HepG2 (cell line): ENCODE data around the gene CADM1. TPM values are rescaled to one million over a fixed set of nuclear protein-coding genes. Genes with fewer than 3 reads are reported as not detected.

Experiments
- ATAC-seq: fragments of 200-7000 bp; cut with Tn5 transposase; 3 replicates; pipeline ENCODE4 v1.9.1; 2020; ENCODE audit warnings: mild to moderate bottlenecking, moderate library complexity
- BruUV-seq: library from RNA; stranded (reverse); fragments of 400-500 nt; replicated peaks from 2 replicates; lab custom pipeline; 2021; lab: Mats Ljungman, UMichigan
- CTCF ChIA-PET: fragments of 300-600 bp; formaldehyde crosslinking; extraction: SDS; loops from one replicate; lab custom pipeline; 2021; ENCODE audit warnings: low total read pairs, inconsistent platforms, low intra/inter-chr PET ratio; lab: Yijun Ruan, JAX
- POLR2A ChIA-PET: fragments of 350-600 bp; sonication (Branson Sonifier 250); formaldehyde crosslinking; loops from one replicate; lab custom pipeline; 2020; ENCODE audit warnings: antibody characterized with exemption, inconsistent platforms; lab: Yijun Ruan, JAX
- DNase-seq: peaks from one replicate; pipeline ENCODE4 v3.0.0-alpha.2; 2015; ENCODE audit warnings: low spot score
- FAIRE-seq: peaks from 3 replicates; lab custom pipeline; 2011; peaks lifted over from hg19 to GRCh38; lab: Jason Lieb, UNC
- H2AFZ ChIP-seq: one replicate; pipeline ENCODE4 v1.6.1; 2011; ENCODE audit warnings: low read length, inconsistent platforms
- H3K27ac ChIP-seq: fragments of 300-600 bp; 3 replicates; pipeline ENCODE4 v1.8.0; 2011; ENCODE audit warnings: mixed run types, mild to moderate bottlenecking, mixed read lengths, low read length, inconsistent platforms; ENCODE audit not compliant: insufficient read depth; ENCODE audit errors: extremely low read length
- H3K27me3 ChIP-seq, 2 experiments: fragments of 200-600 bp in 1 of 2; 2 replicates in 1 of 2; 3 replicates in 1 of 2; pipeline versions ENCODE4 v1.6.0 to v1.8.0; 2011; ENCODE audit warnings: low read length in 2 of 2, mild to moderate bottlenecking in 2 of 2, moderate library complexity in 2 of 2, inconsistent platforms in 1 of 2; ENCODE audit not compliant: insufficient read depth in 2 of 2, control insufficient read depth in 1 of 2
- H3K36me3 ChIP-seq, 2 experiments: fragments of 200-600 bp in 1 of 2; replicated peaks in 1 of 2; 2 replicates in 1 of 2; 3 replicates in 1 of 2; pipeline versions ENCODE4 v1.5.1 to v1.8.0; 2011; ENCODE audit warnings: low read length in 2 of 2, inconsistent platforms in 1 of 2; ENCODE audit not compliant: insufficient read depth in 2 of 2, control insufficient read depth in 1 of 2
- H3K4me1 ChIP-seq: 2 replicates; pipeline ENCODE4 v1.5.1; 2012; ENCODE audit warnings: low read length, inconsistent platforms; ENCODE audit not compliant: insufficient read depth
- H3K4me2 ChIP-seq: 2 replicates; pipeline ENCODE4 v1.6.0; 2011; ENCODE audit warnings: low read depth, low read length, inconsistent platforms
- H3K4me3 ChIP-seq, 3 experiments: fragments of 200-600 bp in 1 of 3; sonication (generic), shearing (Covaris generic) in 1 of 3; replicated peaks in 1 of 3; 2 replicates each; pipeline ENCODE4 v1.5.1; 2011 to 2016; ENCODE audit warnings: low read length in 3 of 3, inconsistent platforms in 2 of 3, low read depth in 2 of 3, mild to moderate bottlenecking in 2 of 3, control low read depth in 1 of 3, mixed read lengths in 1 of 3; ENCODE audit not compliant: insufficient read depth in 1 of 3
- H3K79me2 ChIP-seq: one replicate; pipeline ENCODE4 v1.6.1; 2011; ENCODE audit warnings: low read length, inconsistent platforms; ENCODE audit not compliant: insufficient read depth
- H3K9ac ChIP-seq: 2 replicates; pipeline ENCODE4 v1.6.0; 2011; ENCODE audit warnings: mild to moderate bottlenecking, low read depth, low read length, inconsistent platforms; ENCODE audit not compliant: insufficient read depth
- H3K9me3 ChIP-seq: 2 replicates; pipeline ENCODE4 v1.5.1; 2012; ENCODE audit warnings: mild to moderate bottlenecking, low read length
- H4K20me1 ChIP-seq: 2 replicates; pipeline ENCODE4 v1.6.0; 2011; ENCODE audit warnings: inconsistent platforms, mild to moderate bottlenecking, low read length, moderate library complexity; ENCODE audit not compliant: insufficient read depth
- FLYWCH1 ChIP-seq: sonication (generic); formaldehyde crosslinking; IDR thresholded peaks from 2 replicates; pipeline ENCODE4 v1.8.1; 2023; ENCODE audit warnings: mild to moderate bottlenecking, missing genetic modification reagents
- HDAC2 ChIP-seq: sonication (generic); formaldehyde crosslinking; IDR thresholded peaks from 2 replicates; pipeline ENCODE4 v1.4.0; 2020; ENCODE audit warnings: missing genetic modification reagents
- HIVEP1 ChIP-seq: sonication (generic); formaldehyde crosslinking; IDR thresholded peaks from 2 replicates; pipeline ENCODE4 v1.4.0; 2020; ENCODE audit warnings: mild to moderate bottlenecking, missing genetic modification reagents
- HMG20A ChIP-seq: IDR thresholded peaks from 2 replicates; pipeline ENCODE4 v1.6.1; 2016; ENCODE audit warnings: borderline replicate concordance
- HNRNPK ChIP-seq: fragments of 200-400 bp; formaldehyde crosslinking; IDR thresholded peaks from 2 replicates; pipeline ENCODE4 v1.6.1; 2018; ENCODE audit warnings: low read length, low read depth, moderate library complexity, mild to moderate bottlenecking; ENCODE audit not compliant: poor library complexity, severe bottlenecking
- KDM4B ChIP-seq: sonication (generic); formaldehyde crosslinking; IDR thresholded peaks from 2 replicates; pipeline ENCODE4 v1.4.0; 2020; ENCODE audit warnings: missing genetic modification reagents
- RBM22 ChIP-seq: fragments of 200-400 bp; formaldehyde crosslinking; optimal IDR thresholded peaks from 2 replicates; pipeline ENCODE3; 2017; ENCODE audit warnings: mild to moderate bottlenecking, low read length, moderate library complexity
- RFXANK ChIP-seq: IDR thresholded peaks from 2 replicates; pipeline ENCODE4 v1.6.1; 2016
- SMAD3 ChIP-seq: sonication (generic); formaldehyde crosslinking; IDR thresholded peaks from 2 replicates; pipeline ENCODE4 v1.4.0; 2020; ENCODE audit warnings: missing genetic modification reagents
- SRSF1 ChIP-seq: fragments of 200-400 bp; formaldehyde crosslinking; optimal IDR thresholded peaks from 2 replicates; pipeline ENCODE3; 2017; ENCODE audit warnings: mild to moderate bottlenecking, low read depth, low read length, moderate library complexity
- ZNF225 ChIP-seq: sonication (generic); formaldehyde crosslinking; IDR thresholded peaks from 2 replicates; pipeline ENCODE4 v1.4.0; 2020; ENCODE audit warnings: mild to moderate bottlenecking, missing genetic modification reagents
- ZNF557 ChIP-seq: sonication (generic); formaldehyde crosslinking; IDR thresholded peaks from 2 replicates; pipeline ENCODE4 v1.4.0; 2020; ENCODE audit warnings: missing genetic modification reagents
- ZNF629 ChIP-seq: sonication (generic); formaldehyde crosslinking; conservative IDR thresholded peaks from 2 replicates; pipeline ENCODE4 v1.5.0; 2020; ENCODE audit warnings: missing genetic modification reagents
- ZNF652 ChIP-seq: IDR thresholded peaks from 2 replicates; pipeline ENCODE4 v1.6.1; 2016; ENCODE audit warnings: low read depth, borderline replicate concordance
- ZNF724P ChIP-seq: sonication (generic); formaldehyde crosslinking; IDR thresholded peaks from 2 replicates; pipeline ENCODE4 v1.8.0; 2022; ENCODE audit warnings: missing genetic modification reagents, borderline replicate concordance
- in situ Hi-C: cut with HindIII; loops from 2 replicates; pipeline ENCODE4 v1.10.0; 2017; ENCODE audit warnings: low pct_unique_long_range_greater_than_20kb; ENCODE audit not compliant: extremely low pct_ligation_motif_present
- intact Hi-C: fragments of 100-400 bp; cut with micrococcal nuclease; formaldehyde crosslinking; loops from one replicate; pipeline ENCODE4 v1.10.0; 2022; ENCODE audit not compliant: unreplicated experiment
- polyA plus RNA-seq, 8 experiments: library from polyadenylated mRNA; depleted of rRNA in 3 of 8; stranded (reverse) in 7 of 8; unstranded in 1 of 8; fragments of >200 nt; fragmentation: Illumina TruSeq in 4 of 8; extraction: Trizol in 4 of 8; gene quantifications; 2 replicates each; pipeline versions ENCODE4 v1.2.1 to v1.2.3, GENCODE V29; 2011 to 2016; ENCODE audit warnings: low read depth in 4 of 8, missing spikeins in 1 of 8, mixed read lengths in 1 of 8; ENCODE audit not compliant: insufficient read depth in 1 of 8
- total RNA-seq, 5 experiments: library from RNA; depleted of rRNA; stranded (reverse); fragments of >200 nt; fragmentation: Illumina TruSeq; extraction: Trizol; gene quantifications; 2 replicates each; pipeline ENCODE4 v1.2.3, GENCODE V29; 2016; ENCODE audit warnings: low read depth in 1 of 5
- TF ChIP-seq, protein P1 (sequence below): sonication (generic); formaldehyde crosslinking; IDR thresholded peaks from 2 replicates; pipeline ENCODE4 v1.4.0; 2020; ENCODE audit warnings: mild to moderate bottlenecking, missing genetic modification reagents
- TF ChIP-seq, protein P2 (sequence below): sonication (generic); formaldehyde crosslinking; IDR thresholded peaks from 2 replicates; pipeline ENCODE4 v1.5.1; 2020; ENCODE audit warnings: missing genetic modification reagents, mild to moderate bottlenecking, borderline replicate concordance
- TF ChIP-seq, protein P3 (sequence below): sonication (generic); formaldehyde crosslinking; IDR thresholded peaks from 2 replicates; pipeline ENCODE4 v1.4.0; 2020; ENCODE audit warnings: missing genetic modification reagents, borderline replicate concordance
- TF ChIP-seq, protein P4 (sequence below): sonication (generic); formaldehyde crosslinking; IDR thresholded peaks from 2 replicates; pipeline ENCODE4 v1.5.0; 2020; ENCODE audit warnings: mild to moderate bottlenecking, missing genetic modification reagents, moderate library complexity

Gene CADM1
- total and polyA plus RNA-seq, 2 of the 13 experiments (the other 11 are each of a cell fraction or from before 2014, with no cell fraction given) = 71.3 to 122 TPM

DNA sequence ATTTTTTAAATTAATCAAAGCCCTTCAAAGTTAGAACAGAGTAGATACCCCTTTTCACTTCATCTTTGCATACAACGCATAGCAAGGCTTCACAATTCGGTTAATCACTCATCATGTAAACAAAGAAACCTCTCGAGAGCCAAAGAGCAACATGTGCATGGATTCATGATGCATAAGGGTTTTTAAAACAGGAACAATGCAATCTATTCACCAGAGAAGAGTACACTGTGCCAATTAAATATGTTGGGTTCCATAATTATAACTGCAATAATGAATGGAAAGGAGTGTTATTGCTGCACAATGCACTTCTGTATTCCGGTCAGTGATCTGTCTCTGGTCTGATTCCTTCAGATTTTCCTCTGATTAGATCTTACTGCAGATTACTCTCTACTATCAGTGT, 45.3 kb downstream of the CADM1 start (continued):
- TF ChIP-seq, protein P1, sequence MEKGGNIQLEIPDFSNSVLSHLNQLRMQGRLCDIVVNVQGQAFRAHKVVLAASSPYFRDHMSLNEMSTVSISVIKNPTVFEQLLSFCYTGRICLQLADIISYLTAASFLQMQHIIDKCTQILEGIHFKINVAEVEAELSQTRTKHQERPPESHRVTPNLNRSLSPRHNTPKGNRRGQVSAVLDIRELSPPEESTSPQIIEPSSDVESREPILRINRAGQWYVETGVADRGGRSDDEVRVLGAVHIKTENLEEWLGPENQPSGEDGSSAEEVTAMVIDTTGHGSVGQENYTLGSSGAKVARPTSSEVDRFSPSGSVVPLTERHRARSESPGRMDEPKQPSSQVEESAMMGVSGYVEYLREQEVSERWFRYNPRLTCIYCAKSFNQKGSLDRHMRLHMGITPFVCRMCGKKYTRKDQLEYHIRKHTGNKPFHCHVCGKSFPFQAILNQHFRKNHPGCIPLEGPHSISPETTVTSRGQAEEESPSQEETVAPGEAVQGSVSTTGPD (CRISPR knock-in tag) = no peak
- TF ChIP-seq ZNF652 (CRISPR knock-in tag) (no peak), ZNF557 (CRISPR knock-in tag) (no peak), HDAC2 (CRISPR knock-in tag) (no peak)
- TF ChIP-seq, protein P2, sequence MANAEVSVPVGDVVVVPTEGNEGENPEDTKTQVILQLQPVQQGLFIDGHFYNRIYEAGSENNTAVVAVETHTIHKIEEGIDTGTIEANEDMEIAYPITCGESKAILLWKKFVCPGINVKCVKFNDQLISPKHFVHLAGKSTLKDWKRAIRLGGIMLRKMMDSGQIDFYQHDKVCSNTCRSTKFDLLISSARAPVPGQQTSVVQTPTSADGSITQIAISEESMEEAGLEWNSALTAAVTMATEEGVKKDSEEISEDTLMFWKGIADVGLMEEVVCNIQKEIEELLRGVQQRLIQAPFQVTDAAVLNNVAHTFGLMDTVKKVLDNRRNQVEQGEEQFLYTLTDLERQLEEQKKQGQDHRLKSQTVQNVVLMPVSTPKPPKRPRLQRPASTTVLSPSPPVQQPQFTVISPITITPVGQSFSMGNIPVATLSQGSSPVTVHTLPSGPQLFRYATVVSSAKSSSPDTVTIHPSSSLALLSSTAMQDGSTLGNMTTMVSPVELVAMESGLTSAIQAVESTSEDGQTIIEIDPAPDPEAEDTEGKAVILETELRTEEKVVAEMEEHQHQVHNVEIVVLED = no peak
- TF ChIP-seq, all 625 proteins: peak for 0

DNA sequence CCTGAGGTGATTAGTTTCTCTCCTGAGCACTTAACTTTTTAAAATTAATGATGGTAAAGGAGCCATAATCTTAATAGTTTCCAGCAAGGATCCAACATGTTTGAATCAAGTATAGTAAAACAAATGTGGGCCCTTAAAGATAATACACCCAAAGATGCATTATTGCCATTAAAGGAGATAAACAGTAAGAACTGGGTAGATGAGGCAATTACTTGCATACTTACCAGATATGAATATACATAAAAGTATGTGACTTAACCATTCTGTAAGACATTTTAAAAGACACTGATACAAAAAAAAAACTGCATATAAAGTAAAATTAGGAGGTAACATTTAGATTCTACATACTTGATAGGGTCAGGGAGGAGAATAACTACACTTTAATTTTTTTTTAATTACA, 48.2 kb downstream of the CADM1 start:
- intact Hi-C loops = no loop called here
- Histone ChIP-seq H3K9me3 (no peaks in the 10 kb centered on the region), H3K36me3 (peaks cover 0 to 1% of the 10 kb centered on the region in 2 experiments; a peak in 2 of 5 replicates), H3K4me2 (no peak overlapping the region), H2AFZ (no peak overlapping the region), H3K4me3 (no peak overlapping the region), H4K20me1 (no peaks in the 10 kb centered on the region), H3K79me2 (peaks cover 43% of the 10 kb centered on the region), H3K4me1 (peaks cover 33% of the 10 kb centered on the region), H3K27me3 (no peaks in the 10 kb centered on the region), H3K9ac (no peak overlapping the region), H3K27ac (no peak overlapping the region)
- ATAC-seq = no peak
- BruUV-seq = no TSS peak
- POLR2A ChIA-PET = no interaction called here
- FAIRE-seq = no peak
- CTCF ChIA-PET = no interaction called here
- TF ChIP-seq HNRNPK = no peak
- TF ChIP-seq, protein P3, sequence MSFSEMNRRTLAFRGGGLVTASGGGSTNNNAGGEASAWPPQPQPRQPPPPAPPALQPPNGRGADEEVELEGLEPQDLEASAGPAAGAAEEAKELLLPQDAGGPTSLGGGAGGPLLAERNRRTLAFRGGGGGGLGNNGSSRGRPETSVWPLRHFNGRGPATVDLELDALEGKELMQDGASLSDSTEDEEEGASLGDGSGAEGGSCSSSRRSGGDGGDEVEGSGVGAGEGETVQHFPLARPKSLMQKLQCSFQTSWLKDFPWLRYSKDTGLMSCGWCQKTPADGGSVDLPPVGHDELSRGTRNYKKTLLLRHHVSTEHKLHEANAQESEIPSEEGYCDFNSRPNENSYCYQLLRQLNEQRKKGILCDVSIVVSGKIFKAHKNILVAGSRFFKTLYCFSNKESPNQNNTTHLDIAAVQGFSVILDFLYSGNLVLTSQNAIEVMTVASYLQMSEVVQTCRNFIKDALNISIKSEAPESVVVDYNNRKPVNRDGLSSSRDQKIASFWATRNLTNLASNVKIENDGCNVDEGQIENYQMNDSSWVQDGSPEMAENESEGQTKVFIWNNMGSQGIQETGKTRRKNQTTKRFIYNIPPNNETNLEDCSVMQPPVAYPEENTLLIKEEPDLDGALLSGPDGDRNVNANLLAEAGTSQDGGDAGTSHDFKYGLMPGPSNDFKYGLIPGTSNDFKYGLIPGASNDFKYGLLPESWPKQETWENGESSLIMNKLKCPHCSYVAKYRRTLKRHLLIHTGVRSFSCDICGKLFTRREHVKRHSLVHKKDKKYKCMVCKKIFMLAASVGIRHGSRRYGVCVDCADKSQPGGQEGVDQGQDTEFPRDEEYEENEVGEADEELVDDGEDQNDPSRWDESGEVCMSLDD (CRISPR knock-in tag) = no peak
- TF ChIP-seq RFXANK (CRISPR knock-in tag) = no peak
- TF ChIP-seq HIVEP1 = no peak
- no peak for TF ChIP-seq HMG20A (CRISPR knock-in tag)
- no peak for TF ChIP-seq ZNF629 (CRISPR knock-in tag)
- TF ChIP-seq FLYWCH1 (CRISPR knock-in tag) = no peak
- TF ChIP-seq SRSF1 = no peak
- no peak for TF ChIP-seq KDM4B (CRISPR knock-in tag)
- TF ChIP-seq SMAD3 (CRISPR knock-in tag) = no peak
- no peak for TF ChIP-seq RBM22
- TF ChIP-seq, protein P4, sequence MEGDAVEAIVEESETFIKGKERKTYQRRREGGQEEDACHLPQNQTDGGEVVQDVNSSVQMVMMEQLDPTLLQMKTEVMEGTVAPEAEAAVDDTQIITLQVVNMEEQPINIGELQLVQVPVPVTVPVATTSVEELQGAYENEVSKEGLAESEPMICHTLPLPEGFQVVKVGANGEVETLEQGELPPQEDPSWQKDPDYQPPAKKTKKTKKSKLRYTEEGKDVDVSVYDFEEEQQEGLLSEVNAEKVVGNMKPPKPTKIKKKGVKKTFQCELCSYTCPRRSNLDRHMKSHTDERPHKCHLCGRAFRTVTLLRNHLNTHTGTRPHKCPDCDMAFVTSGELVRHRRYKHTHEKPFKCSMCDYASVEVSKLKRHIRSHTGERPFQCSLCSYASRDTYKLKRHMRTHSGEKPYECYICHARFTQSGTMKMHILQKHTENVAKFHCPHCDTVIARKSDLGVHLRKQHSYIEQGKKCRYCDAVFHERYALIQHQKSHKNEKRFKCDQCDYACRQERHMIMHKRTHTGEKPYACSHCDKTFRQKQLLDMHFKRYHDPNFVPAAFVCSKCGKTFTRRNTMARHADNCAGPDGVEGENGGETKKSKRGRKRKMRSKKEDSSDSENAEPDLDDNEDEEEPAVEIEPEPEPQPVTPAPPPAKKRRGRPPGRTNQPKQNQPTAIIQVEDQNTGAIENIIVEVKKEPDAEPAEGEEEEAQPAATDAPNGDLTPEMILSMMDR (CRISPR knock-in tag) = no peak
- no peak for TF ChIP-seq ZNF225
- no peak for TF ChIP-seq ZNF724P (CRISPR knock-in tag)
- in situ Hi-C loops = no loop called here
- DNase-seq = no peak
